Measurements from ENCODE around the gene LPCAT1. TPM values are rescaled to one million over a fixed set of nuclear protein-coding genes. Genes with fewer than 3 reads are reported as not detected.

Gene LPCAT1
- 157 to 188 TPM (median 184 TPM) in 5 replicates for total RNA-seq (2022; extraction: Qiagen RNA extraction; ENCODE audit: low read depth)

GRCh38 chr5:1523793-1524480 lies at the start of gene LPCAT1:
TSS of gene LPCAT1 (minus strand) at chr5:1523960. CDS start at chr5:1523844, 116 bp downstream.

GRCh38 chr5:1445313-1445688 lies 78.5 kb downstream of the LPCAT1 start, which contains the start of gene SLC6A3:
TSS of gene SLC6A3 (minus strand) at chr5:1445440. CDS start at chr5:1443197, 2,243 bp downstream.

Other genes with a start within 250 kb of the LPCAT1 start
- 1.8 to 2.5 TPM (median 2.1 TPM) in 5 replicates for gene TERT, start 228.9 kb downstream of the LPCAT1 start, total RNA-seq (2022; extraction: Qiagen RNA extraction; ENCODE audit: low read depth)
- 158 to 180 TPM (median 170 TPM) in 5 replicates for gene CLPTM1L, start 178.9 kb downstream of the LPCAT1 start, total RNA-seq (2022; extraction: Qiagen RNA extraction; ENCODE audit: low read depth)
- 0.15 to 0.53 TPM (median 0.30 TPM) in 5 replicates for gene SLC6A3, start 78.5 kb downstream of the LPCAT1 start, total RNA-seq (2022; extraction: Qiagen RNA extraction; ENCODE audit: low read depth)